Activated naive CD8-positive, alpha-beta T cell (primary cell): ENCODE measurements around the gene SMOC1.

Experiments used
- H3K27ac Mint-ChIP-seq: one replicate; pipeline ENCODE4 v1.8.0; 2021; ENCODE audit warnings: mixed read lengths
- H3K27me3 Mint-ChIP-seq: one replicate; pipeline ENCODE4 v1.8.0; 2021; ENCODE audit warnings: mixed read lengths
- H3K36me3 Mint-ChIP-seq: one replicate; pipeline ENCODE4 v1.8.0; 2021; ENCODE audit warnings: mixed read lengths
- H3K4me1 Mint-ChIP-seq: one replicate; pipeline ENCODE4 v1.8.0; 2021; ENCODE audit warnings: low read depth, mixed read lengths
- H3K4me3 Mint-ChIP-seq: one replicate; pipeline ENCODE4 v1.8.0; 2021; ENCODE audit warnings: mild to moderate bottlenecking, mixed read lengths
- H3K9me3 Mint-ChIP-seq: one replicate; pipeline ENCODE4 v1.8.0; 2021; ENCODE audit warnings: low read depth, mixed read lengths

Gene SMOC1

GRCh38 chr14:69904246-69904645 is 25.0 kb downstream of the SMOC1 start:
- H3K4me1 Mint-ChIP-seq: no peaks in the 10 kb centered on the region

GRCh38 chr14:69906201-69906600 is 27.0 kb downstream of the SMOC1 start:
- peaks cover 1% of the 10 kb centered on the region for H3K27me3 Mint-ChIP-seq
- H3K4me1 Mint-ChIP-seq: no peaks in the 10 kb centered on the region
- no peaks in the 10 kb centered on the region for H3K36me3 Mint-ChIP-seq
- H3K27ac Mint-ChIP-seq: no peak overlapping the region
- H3K9me3 Mint-ChIP-seq: no peaks in the 10 kb centered on the region
- no peak overlapping the region for H3K4me3 Mint-ChIP-seq

More at GRCh38 chr14:69904246-69904645, 25.0 kb downstream of the SMOC1 start:
- no peak overlapping the region for H3K4me3 Mint-ChIP-seq
- H3K27me3 Mint-ChIP-seq: peaks cover 3% of the 10 kb centered on the region
- no peak overlapping the region for H3K27ac Mint-ChIP-seq
- H3K36me3 Mint-ChIP-seq: no peaks in the 10 kb centered on the region
- no peaks in the 10 kb centered on the region for H3K9me3 Mint-ChIP-seq

GRCh38 chr14:69909826-69910550 is 30.8 kb downstream of the SMOC1 start:
- H3K4me3 Mint-ChIP-seq: no peak overlapping the region
- H3K36me3 Mint-ChIP-seq: no peaks in the 10 kb centered on the region
- H3K27me3 Mint-ChIP-seq: peaks cover 3% of the 10 kb centered on the region
- H3K9me3 Mint-ChIP-seq: no peaks in the 10 kb centered on the region
- no peak overlapping the region for H3K27ac Mint-ChIP-seq
- H3K4me1 Mint-ChIP-seq: no peaks in the 10 kb centered on the region

- Mint-ChIP-seq H3K36me3 (no peaks in the 10 kb centered on the region), H3K27me3 (peaks cover 12% of the 10 kb centered on the region), H3K27ac (no peak overlapping the region), H3K4me3 (no peak overlapping the region), H3K4me1 (no peaks in the 10 kb centered on the region), H3K9me3 (no peaks in the 10 kb centered on the region)
These were observed 31.7 kb downstream of the SMOC1 start for GRCh38 chr14:69910871-69911270.

- Mint-ChIP-seq H3K4me1 (no peaks in the 10 kb centered on the region), H3K4me3 (no peak overlapping the region), H3K27me3 (peaks cover 25% of the 10 kb centered on the region), H3K36me3 (no peaks in the 10 kb centered on the region), H3K9me3 (no peaks in the 10 kb centered on the region), H3K27ac (no peak overlapping the region)
These were observed 34.5 kb downstream of the SMOC1 start for GRCh38 chr14:69913686-69914085.

- Mint-ChIP-seq H3K27me3 (peaks cover 27% of the 10 kb centered on the region), H3K4me3 (no peak overlapping the region), H3K9me3 (no peaks in the 10 kb centered on the region), H3K36me3 (no peaks in the 10 kb centered on the region), H3K4me1 (no peaks in the 10 kb centered on the region), H3K27ac (no peak overlapping the region)
These were observed 37.2 kb downstream of the SMOC1 start for GRCh38 chr14:69916396-69916795.

GRCh38 chr14:69917287-69917686 is 38.1 kb downstream of the SMOC1 start:
- H3K36me3 Mint-ChIP-seq: no peaks in the 10 kb centered on the region
- H3K9me3 Mint-ChIP-seq: no peaks in the 10 kb centered on the region
- no peak overlapping the region for H3K27ac Mint-ChIP-seq
- H3K27me3 Mint-ChIP-seq: peaks cover 27% of the 10 kb centered on the region
- H3K4me3 Mint-ChIP-seq: no peak overlapping the region
- H3K4me1 Mint-ChIP-seq: no peaks in the 10 kb centered on the region

- Mint-ChIP-seq H3K4me1 (no peaks in the 10 kb centered on the region), H3K9me3 (no peaks in the 10 kb centered on the region), H3K27ac (no peak overlapping the region), H3K4me3 (no peak overlapping the region), H3K27me3 (peaks cover 26% of the 10 kb centered on the region), H3K36me3 (no peaks in the 10 kb centered on the region)
These were observed 40.6 kb downstream of the SMOC1 start for GRCh38 chr14:69919815-69920214.

- Mint-ChIP-seq H3K36me3 (no peaks in the 10 kb centered on the region), H3K4me1 (no peaks in the 10 kb centered on the region), H3K4me3 (no peak overlapping the region), H3K27me3 (peaks cover 16% of the 10 kb centered on the region), H3K27ac (no peak overlapping the region), H3K9me3 (no peaks in the 10 kb centered on the region)
These were observed 41.8 kb downstream of the SMOC1 start for GRCh38 chr14:69921052-69921451.

GRCh38 chr14:69922198-69922597 is 43.0 kb downstream of the SMOC1 start:
- Mint-ChIP-seq H3K27ac (no peak overlapping the region), H3K4me3 (no peak overlapping the region), H3K9me3 (no peaks in the 10 kb centered on the region), H3K4me1 (no peaks in the 10 kb centered on the region), H3K27me3 (peaks cover 7% of the 10 kb centered on the region), H3K36me3 (no peaks in the 10 kb centered on the region)

GRCh38 chr14:69924201-69924600 is 45.0 kb downstream of the SMOC1 start:
- Mint-ChIP-seq H3K9me3 (no peaks in the 10 kb centered on the region), H3K4me3 (no peak overlapping the region)

GRCh38 chr14:69928111-69928523 is 48.9 kb downstream of the SMOC1 start:
- Mint-ChIP-seq H3K27me3 (peaks cover 7% of the 10 kb centered on the region), H3K36me3 (no peaks in the 10 kb centered on the region), H3K27ac (no peak overlapping the region), H3K4me3 (no peak overlapping the region), H3K4me1 (no peaks in the 10 kb centered on the region), H3K9me3 (no peaks in the 10 kb centered on the region)

More at GRCh38 chr14:69924201-69924600, 45.0 kb downstream of the SMOC1 start:
- peaks cover 5% of the 10 kb centered on the region for H3K27me3 Mint-ChIP-seq
- no peaks in the 10 kb centered on the region for H3K36me3 Mint-ChIP-seq
- no peaks in the 10 kb centered on the region for H3K4me1 Mint-ChIP-seq
- H3K27ac Mint-ChIP-seq: no peak overlapping the region

- Mint-ChIP-seq H3K4me1 (no peaks in the 10 kb centered on the region), H3K9me3 (no peaks in the 10 kb centered on the region), H3K27ac (no peak overlapping the region), H3K27me3 (peaks cover 4% of the 10 kb centered on the region), H3K4me3 (no peak overlapping the region), H3K36me3 (no peaks in the 10 kb centered on the region)
These were observed 51.7 kb downstream of the SMOC1 start for GRCh38 chr14:69930780-69931379.

GRCh38 chr14:69931960-69932359 is 52.7 kb downstream of the SMOC1 start:
- no peak overlapping the region for H3K4me3 Mint-ChIP-seq

GRCh38 chr14:69932391-69932790 is 53.2 kb downstream of the SMOC1 start:
- Mint-ChIP-seq H3K9me3 (no peaks in the 10 kb centered on the region), H3K36me3 (no peaks in the 10 kb centered on the region), H3K27me3 (peaks cover 4% of the 10 kb centered on the region), H3K4me1 (no peaks in the 10 kb centered on the region), H3K4me3 (no peak overlapping the region), H3K27ac (no peak overlapping the region)

More at GRCh38 chr14:69931960-69932359, 52.7 kb downstream of the SMOC1 start:
- H3K27ac Mint-ChIP-seq: no peak overlapping the region
- no peaks in the 10 kb centered on the region for H3K9me3 Mint-ChIP-seq
- H3K4me1 Mint-ChIP-seq: no peaks in the 10 kb centered on the region
- H3K27me3 Mint-ChIP-seq: peaks cover 4% of the 10 kb centered on the region
- no peaks in the 10 kb centered on the region for H3K36me3 Mint-ChIP-seq
